ENCODE data around the gene PAWR. TPM values are rescaled to one million over a fixed set of nuclear protein-coding genes. Genes with fewer than 3 reads are reported as not detected.

Gene PAWR
- total and polyA plus RNA-seq, 2 experiments from 2014 or later, result 149 to 180 TPM

GRCh38 chr12:79587368-79587767 lies 103.4 kb downstream of the PAWR start:
- Mint-ChIP-seq H3K4me3 (no peak overlapping the region), H3K27ac (no peak overlapping the region), H3K9me3 (peaks cover 2% of the 10 kb centered on the region; the same call in 1 of the 3 replicates), H3K36me3 (ENCODE audit: low read depth) (peaks cover 39% of the 10 kb centered on the region), H3K27me3 (ENCODE audit: insufficient read depth, low read depth, poor library complexity) (no peaks in the 10 kb centered on the region), H3K4me1 (no peaks in the 10 kb centered on the region)
- no peak overlapping the region for H3K4me3 ChIP-seq
- no peaks in the 10 kb centered on the region for H3K4me1 ChIP-seq (ENCODE audit: insufficient read depth)
- H2AFZ ChIP-seq, result no peak overlapping the region
- H3K27ac ChIP-seq (ENCODE audit: low read depth), result no peak overlapping the region
- H3K36me3 ChIP-seq (ENCODE audit: insufficient read depth), result peaks cover 8% of the 10 kb centered on the region; the same call in 1 of the 2 replicates
- H4K20me1 ChIP-seq (replicated peaks; ENCODE audit: insufficient read depth), result no peaks in the 10 kb centered on the region
- TF ChIP-seq NANOG (IDR thresholded peaks at IDR 0.05; ENCODE audit: borderline replicate concordance) (no peak), JUNB (IDR thresholded peaks at IDR 0.05; ENCODE audit: unreplicated experiment) (no peak), EZH2phosphoT487 (IDR thresholded peaks at IDR 0.05; ENCODE audit: unreplicated experiment) (no peak), CREB1 (CRISPR knock-in tag; IDR thresholded peaks at IDR 0.05; ENCODE audit: low read depth) (no peak), EZH2 (IDR thresholded peaks at IDR 0.05; ENCODE audit: low read depth, unreplicated experiment) (no peak), REST (IDR thresholded peaks at IDR 0.05; ENCODE audit: unreplicated experiment) (no peak)
- TF ChIP-seq, protein P1, sequence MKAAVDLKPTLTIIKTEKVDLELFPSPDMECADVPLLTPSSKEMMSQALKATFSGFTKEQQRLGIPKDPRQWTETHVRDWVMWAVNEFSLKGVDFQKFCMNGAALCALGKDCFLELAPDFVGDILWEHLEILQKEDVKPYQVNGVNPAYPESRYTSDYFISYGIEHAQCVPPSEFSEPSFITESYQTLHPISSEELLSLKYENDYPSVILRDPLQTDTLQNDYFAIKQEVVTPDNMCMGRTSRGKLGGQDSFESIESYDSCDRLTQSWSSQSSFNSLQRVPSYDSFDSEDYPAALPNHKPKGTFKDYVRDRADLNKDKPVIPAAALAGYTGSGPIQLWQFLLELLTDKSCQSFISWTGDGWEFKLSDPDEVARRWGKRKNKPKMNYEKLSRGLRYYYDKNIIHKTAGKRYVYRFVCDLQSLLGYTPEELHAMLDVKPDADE (IDR thresholded peaks at IDR 0.05), result no peak
- ATAC-seq (no peak), DNase-seq (ENCODE audit: low spot score) (no peak)
- no peaks in the 10 kb centered on the region for H3F3A ChIP-seq (replicated peaks; ENCODE audit: low read depth)
- H3K79me2 ChIP-seq (replicated peaks; ENCODE audit: insufficient read depth), result no peaks in the 10 kb centered on the region
- H3K27me3 ChIP-seq (ENCODE audit: insufficient read depth), result no peaks in the 10 kb centered on the region
- H3K4me2 ChIP-seq, result no peak overlapping the region
- H3K9me2 ChIP-seq (ENCODE audit: insufficient read depth), result no peaks in the 10 kb centered on the region

DNA sequence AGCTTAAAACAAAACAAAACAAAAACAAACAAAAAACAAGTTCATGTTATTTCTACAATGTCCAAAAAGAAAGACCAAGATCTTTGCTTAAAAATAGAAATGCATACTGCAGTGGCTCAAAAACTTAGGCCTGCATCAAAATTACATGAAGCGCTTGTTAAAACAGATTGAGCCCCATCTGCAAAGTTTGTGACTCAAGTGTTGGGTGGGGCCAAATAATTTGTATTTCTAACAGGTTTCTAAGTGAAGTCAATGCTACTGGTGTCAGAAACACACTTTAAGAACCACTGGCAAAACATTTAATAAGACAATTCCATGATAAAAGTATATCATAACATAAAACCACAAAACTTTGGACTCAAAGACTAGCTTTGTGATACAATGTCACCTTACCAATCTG lies 105.6 kb downstream of the PAWR start:
- H2AFZ ChIP-seq, result no peak overlapping the region
- peaks cover 25% of the 10 kb centered on the region for H3K36me3 Mint-ChIP-seq (ENCODE audit: low read depth)
- H3F3A ChIP-seq (replicated peaks; ENCODE audit: low read depth), result no peaks in the 10 kb centered on the region
- no peaks in the 10 kb centered on the region for H3K36me3 ChIP-seq (ENCODE audit: insufficient read depth)
- no peak overlapping the region for H3K27ac ChIP-seq (ENCODE audit: low read depth)
- no peak overlapping the region; the same call in 1 of the 2 replicates for H3K27ac Mint-ChIP-seq
- no peaks in the 10 kb centered on the region for H3K9me2 ChIP-seq (ENCODE audit: insufficient read depth)
- no peak overlapping the region for H3K4me3 Mint-ChIP-seq
- peaks cover 2% of the 10 kb centered on the region; the same call in 1 of the 3 replicates for H3K9me3 Mint-ChIP-seq
- no peaks in the 10 kb centered on the region for H4K20me1 ChIP-seq (replicated peaks; ENCODE audit: insufficient read depth)
- ATAC-seq, result no peak
- DNase-seq (ENCODE audit: low spot score), result no peak
- no peaks in the 10 kb centered on the region for H3K79me2 ChIP-seq (replicated peaks; ENCODE audit: insufficient read depth)
- no peak overlapping the region for H3K4me2 ChIP-seq
- no peaks in the 10 kb centered on the region for H3K27me3 Mint-ChIP-seq (ENCODE audit: insufficient read depth, low read depth, poor library complexity)
- H3K4me3 ChIP-seq, result no peak overlapping the region
- no peaks in the 10 kb centered on the region for H3K27me3 ChIP-seq (ENCODE audit: insufficient read depth)
- no peaks in the 10 kb centered on the region for H3K4me1 ChIP-seq (ENCODE audit: insufficient read depth)
- H3K4me1 Mint-ChIP-seq, result no peaks in the 10 kb centered on the region
- TF ChIP-seq, protein P1 (IDR thresholded peaks at IDR 0.05), result no peak
- TF ChIP-seq CREB1 (CRISPR knock-in tag; IDR thresholded peaks at IDR 0.05; ENCODE audit: low read depth), result no peak
- TF ChIP-seq ZNF331 (CRISPR knock-in tag; IDR thresholded peaks at IDR 0.05; ENCODE audit: low read depth), result no peak
- TF ChIP-seq STAT1 (IDR thresholded peaks at IDR 0.05; ENCODE audit: unreplicated experiment), result no peak
- no peak for TF ChIP-seq EZH2phosphoT487 (IDR thresholded peaks at IDR 0.05; ENCODE audit: unreplicated experiment)
- TF ChIP-seq POLR2AphosphoS5 (IDR thresholded peaks at IDR 0.05; ENCODE audit: low read depth), result no peak
